ENCODE measurements around the gene RNASET2. TPM values are rescaled to one million over a fixed set of nuclear protein-coding genes. Genes with fewer than 3 reads are reported as not detected.
A peak's percentile ranks its signal among the peaks of the same experiment; 100 is the strongest.
"Not testable (repeated sequence)": the region's sequence is repeated elsewhere in the genome, so short reads cannot be mapped to it uniquely, and the experiment has no call there.

Gene RNASET2
- total RNA-seq, 1 experiment from 2014 or later, result 10.3 TPM

- H3K36me3 Mint-ChIP-seq (ENCODE audit: insufficient read depth, unreplicated experiment); POLR2A ChIA-PET; H3K4me1 Mint-ChIP-seq (ENCODE audit: insufficient read depth, unreplicated experiment); H3K9me3 Mint-ChIP-seq (ENCODE audit: unreplicated experiment); CTCF ChIA-PET; DNase-seq (ENCODE audit: unreplicated experiment); intact Hi-C loops (cut with micrococcal nuclease); H3K4me3 Mint-ChIP-seq (ENCODE audit: unreplicated experiment); BruUV-seq (replicated peaks); H3K27ac Mint-ChIP-seq (ENCODE audit: low read depth, unreplicated experiment): not testable (repeated sequence)
- H3K27me3 Mint-ChIP-seq (ENCODE audit: insufficient read depth, unreplicated experiment), result peaks cover 37% of the 10 kb centered on the region
Observed at GRCh38 chr6:166886773-166887172, 69.6 kb downstream of the RNASET2 start.

- DNase-seq (ENCODE audit: unreplicated experiment); CTCF ChIA-PET; H3K4me3 Mint-ChIP-seq (ENCODE audit: unreplicated experiment); POLR2A ChIA-PET; H3K4me1 Mint-ChIP-seq (ENCODE audit: insufficient read depth, unreplicated experiment); H3K36me3 Mint-ChIP-seq (ENCODE audit: insufficient read depth, unreplicated experiment); H3K27ac Mint-ChIP-seq (ENCODE audit: low read depth, unreplicated experiment); intact Hi-C loops (cut with micrococcal nuclease); BruUV-seq (replicated peaks); H3K9me3 Mint-ChIP-seq (ENCODE audit: unreplicated experiment): not testable (repeated sequence)
- H3K27me3 Mint-ChIP-seq (ENCODE audit: insufficient read depth, unreplicated experiment), result peaks cover 55% of the 10 kb centered on the region
Observed at GRCh38 chr6:166884958-166885357, 71.4 kb downstream of the RNASET2 start.

GRCh38 chr6:166879594-166879993 lies 76.8 kb downstream of the RNASET2 start:
- Mint-ChIP-seq H3K9me3 (ENCODE audit: unreplicated experiment) (no peaks in the 10 kb centered on the region), H3K36me3 (ENCODE audit: insufficient read depth, unreplicated experiment) (no peaks in the 10 kb centered on the region), H3K4me3 (ENCODE audit: unreplicated experiment) (no peak overlapping the region), H3K4me1 (ENCODE audit: insufficient read depth, unreplicated experiment) (no peaks in the 10 kb centered on the region), H3K27me3 (ENCODE audit: insufficient read depth, unreplicated experiment) (peaks cover 72% of the 10 kb centered on the region), H3K27ac (ENCODE audit: low read depth, unreplicated experiment) (no peak overlapping the region)
- TF ChIP-seq CTCF (IDR thresholded peaks at IDR 0.05; ENCODE audit: unreplicated experiment), result no peak
- intact Hi-C loops (cut with micrococcal nuclease), result no loop called here
- CTCF ChIA-PET, result interaction anchor here (1.2 kb wide), 1 partner anchor 109 kb away, joined by 5 read pairs; no protein-coding TSS in a partner anchor
- BruUV-seq (replicated peaks), result no TSS peak
- no peak for DNase-seq (ENCODE audit: unreplicated experiment)
- POLR2A ChIA-PET, result no interaction called here

Small RNA genes within 50 kb of the gene (microRNA-seq; reads per million reads assigned to microRNA genes)
- 4.8 reads per million, percentile 34 among the genes with 10 or more reads in this experiment for gene MIR3939

Other genes with a start within 250 kb of the RNASET2 start
- gene CEP43, start 42.8 kb upstream of the RNASET2 start, total RNA-seq (2022), result 23.8 and 31.0 TPM in 2 replicates
- gene CCR6, start 166.5 kb upstream of the RNASET2 start, total RNA-seq (2022), result not detected in 2 replicates
- not detected in 2 replicates for gene GPR31, start 201.4 kb upstream of the RNASET2 start, total RNA-seq (2022)

Measured in MCF 10A (cell line).